A549 (cell line): Measurements from ENCODE around the gene HOXB5. TPM values are rescaled to one million over a fixed set of nuclear protein-coding genes. Genes with fewer than 3 reads are reported as not detected.

Source experiments
- ATAC-seq, 2 experiments: fragments of 200-7000 bp in 1 of 2; fragments of >200 bp in 1 of 2; cut with Nextera tagmentation in 1 of 2; cut with Tn5 transposase in 1 of 2; 3 replicates each; pipeline versions ENCODE4 v1.8.0 to v1.9.1; 2018 to 2020; ENCODE audit warnings: mild to moderate bottlenecking in 1 of 2, moderate library complexity in 1 of 2
- CTCF ChIA-PET: fragments of 300-600 bp; sonication (Branson Sonifier 250); formaldehyde crosslinking; extraction: SDS; loops from one replicate; lab custom pipeline; 2021; ENCODE audit warnings: antibody characterized with exemption, inconsistent platforms; lab: Yijun Ruan, JAX
- POLR2A ChIA-PET: fragments of 350-600 bp; formaldehyde crosslinking; extraction: SDS; loops from one replicate; lab custom pipeline; 2021; ENCODE audit warnings: antibody characterized with exemption, inconsistent platforms; lab: Yijun Ruan, JAX
- DNase-seq, 2 experiments: peaks; one replicate each; pipeline versions ENCODE4 v3.0.0 to v3.0.0-alpha.2; 2011 to 2016; ENCODE audit warnings: low read depth in 1 of 2, low spot score in 1 of 2
- FAIRE-seq: peaks from 2 replicates; lab custom pipeline; 2011; peaks lifted over from hg19 to GRCh38; lab: Jason Lieb, UNC
- H3K27ac ChIP-seq, 2 experiments: fragments of >200 bp; sonication (Bioruptor Twin); formaldehyde crosslinking; 3 replicates each; pipeline ENCODE4 v1.5.1; 2016 to 2017
- H3K4me1 ChIP-seq: fragments of >200 bp; sonication (Bioruptor Twin); formaldehyde crosslinking; 3 replicates; pipeline ENCODE4 v1.6.1; 2016
- H3K4me2 ChIP-seq: fragments of >200 bp; sonication (Bioruptor Twin); formaldehyde crosslinking; 3 replicates; pipeline ENCODE4 v1.6.1; 2016
- H3K4me3 ChIP-seq: fragments of >200 bp; sonication (Bioruptor Twin); formaldehyde crosslinking; 3 replicates; pipeline ENCODE4 v1.5.1; 2016
- H3K9me3 ChIP-seq: fragments of >200 bp; sonication (Bioruptor Twin); formaldehyde crosslinking; 3 replicates; pipeline ENCODE4 v1.6.1; 2016
- BCL3 ChIP-seq: fragments of >200 bp; sonication (Bioruptor Twin); formaldehyde crosslinking; IDR thresholded peaks from 3 replicates; pipeline ENCODE4 v1.6.1; 2016
- CBX2 ChIP-seq: fragments of 200-600 bp; sonication (generic); IDR thresholded peaks from 2 replicates; pipeline ENCODE4 v1.6.1; 2016; ENCODE audit warnings: low read depth, mild to moderate bottlenecking, borderline replicate concordance
- CTCF ChIP-seq: fragments of >200 bp; sonication (Bioruptor Twin); formaldehyde crosslinking; IDR thresholded peaks from 3 replicates; pipeline ENCODE4 v1.5.1; 2016
- EHF ChIP-seq: fragments of 250-450 bp; sonication (Bioruptor Pico); IDR thresholded peaks from 2 replicates; pipeline ENCODE4 v1.5.0; 2020; ENCODE audit warnings: mild to moderate bottlenecking
- EHMT2 ChIP-seq: fragments of 200-600 bp; sonication (generic); IDR thresholded peaks from 2 replicates; pipeline ENCODE4 v1.6.1; 2016; ENCODE audit warnings: antibody characterized with exemption, low read depth, mild to moderate bottlenecking, moderate library complexity
- ESRRA ChIP-seq: fragments of 150-350 bp; IDR thresholded peaks from 2 replicates; pipeline ENCODE4 v1.6.1; 2014; ENCODE audit warnings: mild to moderate bottlenecking, low read length, borderline replicate concordance
- FOXS1 ChIP-seq: fragments of 250-450 bp; sonication (Bioruptor Pico); IDR thresholded peaks from 2 replicates; pipeline ENCODE4 v1.5.0; 2020; ENCODE audit warnings: mild to moderate bottlenecking, moderate library complexity
- GATA3 ChIP-seq: IDR thresholded peaks from 2 replicates; pipeline ENCODE4 v1.6.1; 2012; ENCODE audit warnings: borderline replicate concordance
- HDAC2 ChIP-seq: fragments of 200-600 bp; sonication (generic); IDR thresholded peaks from 2 replicates; pipeline ENCODE4 v1.6.1; 2016
- HOXB13 ChIP-seq: fragments of 250-450 bp; sonication (Bioruptor Pico); IDR thresholded peaks from 2 replicates; pipeline ENCODE4 v1.5.0; 2020; ENCODE audit warnings: low read depth, mild to moderate bottlenecking, moderate library complexity
- HOXB5 ChIP-seq: fragments of 250-450 bp; sonication (Bioruptor Pico); IDR thresholded peaks from 2 replicates; pipeline ENCODE4 v1.5.0; 2020; ENCODE audit warnings: mild to moderate bottlenecking, moderate library complexity
- KDM1A ChIP-seq: fragments of 200-600 bp; sonication (generic); IDR thresholded peaks from 2 replicates; pipeline ENCODE4 v1.6.1; 2016; ENCODE audit warnings: low read depth, mild to moderate bottlenecking
- KDM5A ChIP-seq: fragments of 200-600 bp; sonication (generic); IDR thresholded peaks from 2 replicates; pipeline ENCODE4 v1.6.1; 2016; ENCODE audit warnings: antibody characterized with exemption, mild to moderate bottlenecking
- MAFK ChIP-seq: fragments of 450-650 bp; IDR thresholded peaks from 2 replicates; pipeline ENCODE4 v1.6.1; 2014; ENCODE audit not compliant: partially characterized antibody
- MAZ ChIP-seq: fragments of 150-350 bp; IDR thresholded peaks from 2 replicates; pipeline ENCODE4 v1.6.1; 2014; ENCODE audit warnings: antibody characterized with exemption, low read depth, low read length, borderline replicate concordance
- NPAS2 ChIP-seq: fragments of 250-450 bp; sonication (Bioruptor Pico); IDR thresholded peaks from 2 replicates; pipeline ENCODE4 v1.8.0; 2022; ENCODE audit warnings: mild to moderate bottlenecking, moderate library complexity, borderline replicate concordance
- POLR2A ChIP-seq: IDR thresholded peaks from 2 replicates; pipeline ENCODE4 v1.6.1; 2012; ENCODE audit warnings: mild to moderate bottlenecking, low read length
- RARB ChIP-seq: fragments of 250-450 bp; sonication (Bioruptor Pico); IDR thresholded peaks from 2 replicates; pipeline ENCODE4 v1.8.0; 2021; ENCODE audit warnings: mild to moderate bottlenecking, moderate library complexity
- REST ChIP-seq: fragments of 200-600 bp; sonication (generic); IDR thresholded peaks from 2 replicates; pipeline ENCODE4 v1.6.1; 2016; ENCODE audit warnings: antibody characterized with exemption, mild to moderate bottlenecking, moderate library complexity
- RNF2 ChIP-seq: fragments of 200-600 bp; sonication (generic); IDR thresholded peaks from 2 replicates; pipeline ENCODE4 v1.6.1; 2016; ENCODE audit warnings: low read depth, mild to moderate bottlenecking, antibody characterized with exemption, moderate library complexity, borderline replicate concordance
- SMC3 ChIP-seq: fragments of >200 bp; sonication (Bioruptor Twin); formaldehyde crosslinking; IDR thresholded peaks from 3 replicates; pipeline ENCODE4 v1.6.1; 2018; ENCODE audit warnings: inconsistent platforms
- ZC3H11A ChIP-seq: fragments of 450-650 bp; IDR thresholded peaks from 2 replicates; pipeline ENCODE4 v1.6.1; 2014; ENCODE audit warnings: antibody characterized with exemption, mild to moderate bottlenecking
- ZNF302 ChIP-seq: fragments of 250-450 bp; sonication (Bioruptor Pico); IDR thresholded peaks from 2 replicates; pipeline ENCODE4 v1.9.0; 2021; ENCODE audit warnings: inconsistent platforms, mild to moderate bottlenecking, moderate library complexity
- WGBS: methylation state at CpG from one replicate; pipeline ENCODE4 v1.1.6; 2017; ENCODE audit errors: missing lambda C conversion rate; 5-methylcytosine and 5-hydroxymethylcytosine counted together
- polyA plus RNA-seq, 4 experiments: library from polyadenylated mRNA; depleted of rRNA in 3 of 4; stranded (reverse); fragments of >200 nt; fragmentation: RNase III in 1 of 4; extraction: RNeasy Plus Mini Kit Qiagen cat#74134 plus additional on column Dnase treatment in 1 of 4; gene quantifications; 2 replicates in 3 of 4; 3 replicates in 1 of 4; pipeline ENCODE4 v1.2.3, GENCODE V29; 2011 to 2017

Gene HOXB5
- polyA plus RNA-seq, 2 of the 4 experiments (the other 2 are of a cell fraction): 2.5 to 3.0 TPM

GRCh38 chr17:48551214-48551555 lies 42.4 kb downstream of the HOXB5 start (continued):
- TF ChIP-seq NPAS2 (CRISPR knock-in tag): no peak
- TF ChIP-seq EHF: no peak
- TF ChIP-seq HDAC2: no peak
- TF ChIP-seq CTCF: no peak
- TF ChIP-seq HOXB13: no peak
- TF ChIP-seq RARB: no peak

GRCh38 chr17:48550502-48551213 lies 42.9 kb downstream of the HOXB5 start:
- 94% methylated on average over 69 of the region's 70 CpGs for WGBS
- DNase-seq: no peak
- ChIA-PET POLR2A (no interaction called here), CTCF (no interaction called here)
- Histone ChIP-seq H3K9me3 (no peaks in the 10 kb centered on the region), H3K4me3 (no peak overlapping the region), H3K27ac (no peak overlapping the region), H3K4me2 (no peak overlapping the region), H3K4me1 (peaks cover 26% of the 10 kb centered on the region)
- no peak for TF ChIP-seq KDM5A
- 0 out of 3 replicates have a peak, but pooled peaks have one; percentile 7 for TF ChIP-seq CTCF
- ATAC-seq: no peak
- no peak for FAIRE-seq

- POLR2A ChIA-PET: no interaction called here
- CTCF ChIA-PET: interaction anchor here (1.1 kb wide), 1 partner anchor 57 kb away, joined by 4 read pairs; no protein-coding TSS in a partner anchor
- ATAC-seq (no peak), DNase-seq (no peak), FAIRE-seq (no peak)
- 89% methylated on average over 18 of the region's 18 CpGs for WGBS
- Histone ChIP-seq H3K4me1 (peaks cover 26% of the 10 kb centered on the region), H3K9me3 (no peaks in the 10 kb centered on the region), H3K27ac (no peak overlapping the region), H3K4me2 (no peak overlapping the region), H3K4me3 (no peak overlapping the region)
- TF ChIP-seq MAZ (no peak), SMC3 (no peak)
Measured at GRCh38 chr17:48549914-48550501, 43.6 kb downstream of the HOXB5 start.

- Histone ChIP-seq H3K9me3 (no peaks in the 10 kb centered on the region), H3K4me1 (peaks cover 26% of the 10 kb centered on the region), H3K4me3 (no peak overlapping the region), H3K4me2 (no peak overlapping the region), H3K27ac (no peak overlapping the region)
- ChIA-PET CTCF (interaction anchor here (0.6 to 1.1 kb wide), 2 partner anchors 57 to 470 kb away, joined by 3 to 4 read pairs; no protein-coding TSS in a partner anchor), POLR2A (no interaction called here)
- no peak for FAIRE-seq
- 46% methylated on average over 3 of the region's 3 CpGs for WGBS
- no peak for ATAC-seq
- DNase-seq: no peak
- TF ChIP-seq REST (no peak), FOXS1 (no peak), ESRRA (no peak), BCL3 (no peak), GATA3 (no peak), ZC3H11A (no peak), KDM1A (no peak), HOXB5 (CRISPR knock-in tag) (no peak), EHMT2 (no peak), POLR2A (no peak), RNF2 (no peak), RARB (no peak), CBX2 (no peak), MAFK (no peak), HDAC2 (no peak), ZNF302 (no peak)
Measured at GRCh38 chr17:48549281-48549630, 44.3 kb downstream of the HOXB5 start.
